H4 (cell line): ENCODE data around the gene NEO1. TPM values are rescaled to one million over a fixed set of nuclear protein-coding genes. Genes with fewer than 3 reads are reported as not detected.
A peak's percentile ranks its signal among the peaks of the same experiment; 100 is the strongest.

Source experiments
- DNase-seq: peaks from one replicate; pipeline ENCODE4 v3.0.0-alpha.2; 2015; ENCODE audit warnings: low spot score
- total RNA-seq: library from RNA; depleted of rRNA; stranded (reverse); fragments of >200 nt; shearing (Covaris generic); gene quantifications from 2 replicates; pipeline ENCODE4 v1.2.3, GENCODE V29; 2014

Gene NEO1
- total RNA-seq, 1 experiment from 2014 or later: 47.7 TPM

- DNase-seq: no peak
Observed at GRCh38 chr15:73303636-73304035, 251.4 kb downstream of the NEO1 start.

- peak; percentile 66 for DNase-seq
Observed at GRCh38 chr15:73305331-73306211, 253.3 kb downstream of the NEO1 start.

- no peak for DNase-seq
Observed at GRCh38 chr15:73308305-73308704, 256.0 kb downstream of the NEO1 start.

- DNase-seq: no peak
Observed at GRCh38 chr15:73313861-73314260, 261.6 kb downstream of the NEO1 start.

- no peak for DNase-seq
Observed at GRCh38 chr15:73317651-73318462, 265.6 kb downstream of the NEO1 start.

GRCh38 chr15:73318463-73319351 is 266.4 kb downstream of the NEO1 start:
- no peak for DNase-seq

- no peak for DNase-seq
Observed at GRCh38 chr15:73319460-73320245, 267.4 kb downstream of the NEO1 start.

GRCh38 chr15:73320619-73321180 is 268.4 kb downstream of the NEO1 start:
- DNase-seq: no peak

- DNase-seq: no peak
Observed at GRCh38 chr15:73321496-73322450, 269.5 kb downstream of the NEO1 start.

- DNase-seq: no peak
Observed at GRCh38 chr15:73322665-73323373, 270.6 kb downstream of the NEO1 start.

GRCh38 chr15:73323374-73323955 is 271.2 kb downstream of the NEO1 start:
- DNase-seq: no peak

GRCh38 chr15:73323956-73324355 is 271.7 kb downstream of the NEO1 start:
- no peak for DNase-seq

- no peak for DNase-seq
Observed at GRCh38 chr15:73324496-73325170, 272.4 kb downstream of the NEO1 start.

- DNase-seq: no peak
Observed at GRCh38 chr15:73325191-73325861, 273.1 kb downstream of the NEO1 start.

GRCh38 chr15:73326157-73326556 is 273.9 kb downstream of the NEO1 start:
- no peak for DNase-seq

- no peak for DNase-seq
Observed at GRCh38 chr15:73328149-73328820, 276.0 kb downstream of the NEO1 start.

- no peak for DNase-seq
Observed at GRCh38 chr15:73328981-73329380, 276.7 kb downstream of the NEO1 start.
